SK-N-SH (cell line): ENCODE data around the gene REELD1. TPM values are rescaled to one million over a fixed set of nuclear protein-coding genes. Genes with fewer than 3 reads are reported as not detected.

ENCODE experiments used
- CTCF ChIA-PET: fragments of 300-600, 350-600 bp; formaldehyde crosslinking; extraction: SDS; loops from one replicate; lab custom pipeline; 2021; lab: Yijun Ruan, JAX
- POLR2A ChIA-PET: fragments of 350-600 bp; sonication (Branson Sonifier 250); formaldehyde crosslinking; extraction: SDS; loops from one replicate; lab custom pipeline; 2020; ENCODE audit warnings: antibody characterized with exemption, inconsistent platforms; lab: Yijun Ruan, JAX
- DNase-seq: peaks from one replicate; pipeline ENCODE4 v3.0.0; 2012
- H2AFZ ChIP-seq: fragments of 200-600 bp; sonication (generic); 2 replicates; pipeline ENCODE4 v1.8.1; 2016; ENCODE audit warnings: antibody characterized with exemption, mild to moderate bottlenecking, low read depth
- H3F3A ChIP-seq: fragments of 200-600 bp; sonication (generic); replicated peaks from 2 replicates; pipeline ENCODE3; 2016; ENCODE audit warnings: antibody characterized with exemption, mild to moderate bottlenecking; ENCODE audit not compliant: insufficient read depth
- H3K27ac ChIP-seq, 2 experiments: fragments of 200-500 bp in 1 of 2; fragments of 200-600 bp in 1 of 2; sonication (Bioruptor generic) in 1 of 2; sonication (generic), shearing (Covaris generic) in 1 of 2; 2 replicates each; pipeline versions ENCODE4 v1.5.1 to v1.6.1; 2014 to 2016; ENCODE audit warnings: low read depth in 2 of 2, inconsistent platforms in 1 of 2, low read length in 1 of 2, mild to moderate bottlenecking in 1 of 2, mixed read lengths in 1 of 2
- H3K27me3 ChIP-seq: fragments of 200-600 bp; sonication (generic), shearing (Covaris generic); 2 replicates; pipeline ENCODE4 v1.6.1; 2016; ENCODE audit warnings: mixed run types; ENCODE audit not compliant: insufficient read depth
- H3K36me3 ChIP-seq, 2 experiments: fragments of 200-500 bp in 1 of 2; fragments of 200-600 bp in 1 of 2; sonication (Bioruptor generic) in 1 of 2; sonication (generic) in 1 of 2; replicated peaks in 1 of 2; 2 replicates each; pipeline versions ENCODE3 to v1.5.1; 2014 to 2016; ENCODE audit warnings: low read length in 1 of 2, mild to moderate bottlenecking in 1 of 2; ENCODE audit not compliant: insufficient read depth in 2 of 2, control insufficient read depth in 1 of 2
- H3K4me1 ChIP-seq, 2 experiments: fragments of 200-500 bp in 1 of 2; fragments of 200-600 bp in 1 of 2; sonication (Bioruptor generic) in 1 of 2; sonication (generic), shearing (Covaris generic) in 1 of 2; 2 replicates each; pipeline versions ENCODE4 v1.5.1 to v1.6.1; 2014 to 2016; ENCODE audit warnings: low read depth in 1 of 2, low read length in 1 of 2, mixed run types in 1 of 2; ENCODE audit not compliant: insufficient read depth in 2 of 2, control insufficient read depth in 1 of 2
- H3K4me2 ChIP-seq: fragments of 200-600 bp; sonication (generic), shearing (Covaris generic); 2 replicates; pipeline ENCODE4 v1.6.1; 2017; ENCODE audit warnings: mixed run types
- H3K4me3 ChIP-seq, 2 experiments: fragments of 200-500 bp in 1 of 2; fragments of 200-600 bp in 1 of 2; sonication (Bioruptor generic) in 1 of 2; sonication (generic), shearing (Covaris generic) in 1 of 2; 2 replicates each; pipeline versions ENCODE4 v1.5.1 to v1.8.1; 2014 to 2016; ENCODE audit warnings: low read depth in 2 of 2, inconsistent platforms in 1 of 2, low read length in 1 of 2, mild to moderate bottlenecking in 1 of 2, mixed read lengths in 1 of 2, moderate library complexity in 1 of 2
- H3K79me2 ChIP-seq: fragments of 200-600 bp; sonication (generic); 2 replicates; pipeline ENCODE4 v1.8.1; 2017; ENCODE audit warnings: mild to moderate bottlenecking; ENCODE audit not compliant: insufficient read depth
- H3K9ac ChIP-seq: fragments of 200-600 bp; sonication (generic); 2 replicates; pipeline ENCODE4 v1.6.1; 2017; ENCODE audit warnings: mixed run types
- H3K9me2 ChIP-seq: fragments of 200-600 bp; sonication (generic); 2 replicates; pipeline ENCODE4 v1.6.1; 2017; ENCODE audit warnings: mixed run types
- H3K9me3 ChIP-seq: fragments of 200-600 bp; sonication (generic); 2 replicates; pipeline ENCODE4 v1.6.1; 2017; ENCODE audit warnings: mixed run types, mild to moderate bottlenecking, moderate library complexity
- H4K20me1 ChIP-seq: fragments of 200-600 bp; sonication (generic); 2 replicates; pipeline ENCODE4 v1.6.1; 2017; ENCODE audit warnings: mild to moderate bottlenecking, mixed run types; ENCODE audit not compliant: insufficient read depth
- ELF1 ChIP-seq: IDR thresholded peaks from 2 replicates; pipeline ENCODE4 v1.4.0; 2012
- EZH2phosphoT487 ChIP-seq: fragments of 200-600 bp; sonication (generic); IDR thresholded peaks from 2 replicates; pipeline ENCODE4 v1.6.1; 2017; ENCODE audit warnings: low read depth, mixed run types, mild to moderate bottlenecking, antibody characterized with exemption, moderate library complexity, borderline replicate concordance
- FOXM1 ChIP-seq: IDR thresholded peaks from 2 replicates; pipeline ENCODE4 v1.4.0; 2012; ENCODE audit warnings: low read depth, mild to moderate bottlenecking
- IRF3 ChIP-seq: fragments of 150-350 bp; IDR thresholded peaks from 2 replicates; pipeline ENCODE4 v1.6.1; 2016; ENCODE audit warnings: mild to moderate bottlenecking, low read depth, low read length
- JUND ChIP-seq: IDR thresholded peaks from 2 replicates; pipeline ENCODE4 v1.4.0; 2012
- MAX ChIP-seq: IDR thresholded peaks from 2 replicates; pipeline ENCODE4 v1.4.0; 2012; ENCODE audit warnings: low read depth
- NFIC ChIP-seq: IDR thresholded peaks from 2 replicates; pipeline ENCODE4 v1.4.0; 2012; ENCODE audit warnings: borderline replicate concordance
- NRF1 ChIP-seq: IDR thresholded peaks from 2 replicates; pipeline ENCODE4 v1.6.1; 2012; ENCODE audit warnings: low read depth, mild to moderate bottlenecking, low read length
- PBX3 ChIP-seq: IDR thresholded peaks from 2 replicates; pipeline ENCODE4; 2012
- POLR2AphosphoS5 ChIP-seq: IDR thresholded peaks from 2 replicates; pipeline ENCODE4 v1.6.1; 2012; ENCODE audit warnings: low read depth, low read length
- RCOR1 ChIP-seq: fragments of 150-350 bp; IDR thresholded peaks from 2 replicates; pipeline ENCODE4 v1.6.1; 2017; ENCODE audit warnings: antibody characterized with exemption, low read length
- RXRA ChIP-seq: IDR thresholded peaks from 2 replicates; pipeline ENCODE4 v1.4.0; 2012; ENCODE audit warnings: low read depth, mild to moderate bottlenecking, borderline replicate concordance
- SIN3A ChIP-seq: IDR thresholded peaks from 2 replicates; pipeline ENCODE4 v1.6.1; 2012; ENCODE audit warnings: low read depth, mild to moderate bottlenecking, low read length, moderate library complexity, borderline replicate concordance
- SMC3 ChIP-seq: IDR thresholded peaks from 2 replicates; pipeline ENCODE4 v1.6.1; 2012; ENCODE audit warnings: low read depth, low read length, improper control_type of control experiment
- TAF1 ChIP-seq: IDR thresholded peaks from 2 replicates; pipeline ENCODE4 v1.6.1; 2012; ENCODE audit warnings: low read depth, mild to moderate bottlenecking, low read length, moderate library complexity, borderline replicate concordance
- TCF12 ChIP-seq: IDR thresholded peaks from 2 replicates; pipeline ENCODE4 v1.4.0; 2012
- TEAD4 ChIP-seq: IDR thresholded peaks from 2 replicates; pipeline ENCODE4 v1.4.0; 2012; ENCODE audit warnings: mild to moderate bottlenecking, borderline replicate concordance; ENCODE audit not compliant: insufficient read depth
- USF1 ChIP-seq: IDR thresholded peaks from 2 replicates; pipeline ENCODE4 v1.4.0; 2012; ENCODE audit warnings: low read depth, borderline replicate concordance
- WGBS: methylation state at CpG from one replicate; pipeline ENCODE4 v1.1.6; 2017; ENCODE audit warnings: low lambda C conversion rate; 5-methylcytosine and 5-hydroxymethylcytosine counted together
- polyA plus RNA-seq, 3 experiments: library from polyadenylated mRNA; depleted of rRNA; stranded (reverse); fragments of >200 nt; gene quantifications; 2 replicates each; pipeline ENCODE4 v1.2.3, GENCODE V29; 2012

REELD1 gene
- polyA plus RNA-seq, 1 of the 3 experiments (the other 2 are of a cell fraction) = not detected

GRCh38 chr4:146256328-146256727 lies 42.0 kb downstream of the REELD1 start:
- H2AFZ ChIP-seq = no peak overlapping the region
- no peaks in the 10 kb centered on the region for H4K20me1 ChIP-seq
- H3K4me2 ChIP-seq = peak overlapping the region; percentile 36
- no peaks in the 10 kb centered on the region for H3K9me2 ChIP-seq
- no peaks in the 10 kb centered on the region for H3K36me3 ChIP-seq
- no peak for TF ChIP-seq TEAD4
- no peak for TF ChIP-seq TCF12
- no peak for TF ChIP-seq JUND
- TF ChIP-seq NFIC = no peak
- TF ChIP-seq MAX = no peak
- no peak for TF ChIP-seq SMC3
- TF ChIP-seq USF1 = no peak
- TF ChIP-seq EZH2phosphoT487 = no peak
- no peak for TF ChIP-seq PBX3
- no peak for TF ChIP-seq RXRA
- no peak for TF ChIP-seq POLR2AphosphoS5
- no peak for TF ChIP-seq NRF1
- TF ChIP-seq IRF3 = no peak
- TF ChIP-seq SIN3A = no peak
- TF ChIP-seq FOXM1 = no peak
- no peak for TF ChIP-seq RCOR1
- TF ChIP-seq, all 33 proteins: peak for 0
- Histone ChIP-seq H3K27ac (peak overlapping the region; percentile 67 to 84; a peak in 3 of 4 replicates), H3K4me3 (no peak overlapping the region), H3K9me3 (no peaks in the 10 kb centered on the region), H3K9ac (peak overlapping the region; percentile 14; the same call in 1 of the 2 replicates), H3K4me1 (peaks cover 0 to 28% of the 10 kb centered on the region in 2 experiments; a peak in 3 of 4 replicates), H3F3A (peaks cover 26% of the 10 kb centered on the region), H3K27me3 (no peaks in the 10 kb centered on the region), H3K79me2 (no peaks in the 10 kb centered on the region)
- 67% methylated on average over 1 of the region's 1 CpG for WGBS
- POLR2A ChIA-PET = no interaction called here
- CTCF ChIA-PET = no interaction called here
- DNase-seq = no peak

- Histone ChIP-seq H3K27me3 (no peaks in the 10 kb centered on the region), H3F3A (peaks cover 26% of the 10 kb centered on the region), H3K4me3 (no peak overlapping the region), H3K27ac (peak overlapping the region in 1 of 2 experiments; percentile 84; a peak in 1 of 4 replicates), H4K20me1 (no peaks in the 10 kb centered on the region), H3K4me1 (peaks cover 0 to 32% of the 10 kb centered on the region in 2 experiments; a peak in 3 of 4 replicates), H3K9me3 (no peaks in the 10 kb centered on the region), H2AFZ (no peak overlapping the region), H3K9me2 (no peaks in the 10 kb centered on the region), H3K4me2 (no peak overlapping the region), H3K36me3 (no peaks in the 10 kb centered on the region), H3K79me2 (no peaks in the 10 kb centered on the region), H3K9ac (no peak overlapping the region)
- no peak for TF ChIP-seq RCOR1
- TF ChIP-seq ELF1 = no peak
- TF ChIP-seq TAF1 = no peak
- no peak for TF ChIP-seq PBX3
- no peak for DNase-seq
- CTCF ChIA-PET = no interaction called here
- WGBS = 82% methylated on average over 1 of the region's 1 CpG
- POLR2A ChIA-PET = no interaction called here
Measured at GRCh38 chr4:146257511-146257910, 43.2 kb downstream of the REELD1 start.
